Measurements from ENCODE around the gene SLC2A3.
A peak's percentile ranks its signal among the peaks of the same experiment; 100 is the strongest.

SLC2A3 gene

DNA sequence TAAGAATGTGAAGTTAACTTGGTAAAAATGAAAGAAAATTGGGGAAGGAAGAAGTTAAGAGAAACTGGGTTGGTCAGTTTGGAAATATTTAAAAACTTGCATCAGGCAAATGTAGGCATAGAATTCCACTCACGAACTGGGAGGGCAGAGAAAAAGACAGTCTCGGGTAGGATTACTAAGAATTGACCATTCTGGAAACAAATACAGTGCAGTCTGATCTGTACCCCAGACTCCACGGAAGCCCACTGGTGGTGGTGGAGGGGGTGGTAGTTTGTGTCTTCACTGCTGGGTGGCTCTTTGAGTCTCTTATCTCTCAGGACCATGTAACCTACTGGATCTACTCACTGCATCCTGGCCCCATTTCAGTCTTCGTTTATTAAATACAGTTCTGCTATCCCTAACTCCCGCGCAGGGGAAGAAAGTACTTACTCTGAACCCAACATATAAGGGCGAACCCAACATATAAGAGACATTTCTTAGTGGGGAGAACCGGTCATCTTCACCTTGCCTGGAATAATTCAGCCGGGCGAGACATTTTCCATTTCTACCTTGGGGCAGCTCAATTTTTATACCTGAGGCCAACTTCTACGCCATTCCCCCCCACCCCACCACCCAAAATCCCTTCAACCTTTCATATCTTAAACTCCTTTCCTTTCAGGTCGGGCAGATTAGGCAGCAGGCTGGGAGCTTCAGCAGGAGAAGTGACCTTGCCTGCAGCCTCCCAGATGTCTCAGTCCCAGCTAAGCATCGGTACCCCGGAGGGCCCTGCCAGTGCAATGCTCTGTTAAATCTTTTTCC, 1.7 kb downstream of the SLC2A3 start:
- TF ChIP-seq FOXP2 (optimal IDR thresholded peaks at IDR 0.05; ENCODE audit: borderline replicate concordance, extremely low read depth, extremely low read length, insufficient read depth) (no peak), REST (IDR thresholded peaks at IDR 0.05; ENCODE audit: insufficient read depth in 1 of 2, low read depth in 2 of 2, low read length in 2 of 2) (no peak), SIN3A (IDR thresholded peaks at IDR 0.05; ENCODE audit: borderline replicate concordance, insufficient read depth, low read length) (no peak), TAF1 (IDR thresholded peaks at IDR 0.05; ENCODE audit: borderline replicate concordance, insufficient read depth, low read length) (no peak), POLR2AphosphoS5 (IDR thresholded peaks at IDR 0.05; ENCODE audit: low read depth, low read length) (no peak)

GRCh38 chr12:7933255-7933726, 2.7 kb downstream of the SLC2A3 start:
- TF ChIP-seq TAF1 (IDR thresholded peaks at IDR 0.05; ENCODE audit: borderline replicate concordance, insufficient read depth, low read length) (no peak), POLR2AphosphoS5 (IDR thresholded peaks at IDR 0.05; ENCODE audit: low read depth, low read length) (no peak), FOXP2 (optimal IDR thresholded peaks at IDR 0.05; ENCODE audit: borderline replicate concordance, extremely low read depth, extremely low read length, insufficient read depth) (no peak), REST (IDR thresholded peaks at IDR 0.05; ENCODE audit: insufficient read depth in 1 of 2, low read depth in 2 of 2, low read length in 2 of 2) (no peak), SIN3A (IDR thresholded peaks at IDR 0.05; ENCODE audit: borderline replicate concordance, insufficient read depth, low read length) (no peak)

GRCh38 chr12:7932599-7933240, 3.3 kb downstream of the SLC2A3 start:
- peak in 1 of 2 experiments; percentile 78; a peak in 2 of 4 replicates for TF ChIP-seq REST (IDR thresholded peaks at IDR 0.05; ENCODE audit: insufficient read depth in 1 of 2, low read depth in 2 of 2, low read length in 2 of 2)

DNA sequence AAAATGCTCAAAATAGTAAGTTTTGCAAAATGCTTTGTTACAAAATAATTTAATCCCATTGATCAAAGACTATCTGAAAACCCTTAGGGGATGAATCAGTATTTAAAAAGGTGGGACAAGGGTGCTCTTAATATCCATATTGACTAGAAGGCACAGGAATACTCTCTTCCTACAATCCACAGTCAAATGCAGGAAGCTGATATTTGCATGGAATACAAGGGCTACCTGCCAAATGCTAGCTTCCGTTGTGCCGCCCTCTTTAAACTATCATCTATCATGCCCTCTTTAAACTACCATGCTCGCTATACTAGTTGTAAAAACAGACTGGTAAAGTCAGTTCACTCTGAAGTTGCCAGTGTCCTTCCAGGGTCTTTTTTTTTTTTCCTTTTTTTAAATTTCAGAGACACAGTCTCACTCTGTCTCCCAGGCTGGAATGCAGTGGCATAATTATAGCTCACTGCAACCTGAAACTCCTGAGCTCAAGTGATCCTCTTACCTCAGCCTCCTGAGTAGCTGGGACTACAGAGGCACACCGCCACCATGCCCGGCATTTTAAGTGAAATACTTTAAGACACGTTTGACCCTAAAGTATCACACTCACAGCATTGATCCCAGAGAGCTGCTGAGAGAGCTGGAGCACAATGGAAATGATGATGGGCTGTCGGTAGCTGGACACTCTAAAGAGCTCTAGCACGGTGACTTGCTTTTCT, 6.7 kb downstream of the SLC2A3 start:
- TF ChIP-seq TAF1 (IDR thresholded peaks at IDR 0.05; ENCODE audit: borderline replicate concordance, insufficient read depth, low read length) (no peak), POLR2AphosphoS5 (IDR thresholded peaks at IDR 0.05; ENCODE audit: low read depth, low read length) (no peak), REST (IDR thresholded peaks at IDR 0.05; ENCODE audit: insufficient read depth in 1 of 2, low read depth in 2 of 2, low read length in 2 of 2) (no peak), FOXP2 (optimal IDR thresholded peaks at IDR 0.05; ENCODE audit: borderline replicate concordance, extremely low read depth, extremely low read length, insufficient read depth) (no peak), SIN3A (IDR thresholded peaks at IDR 0.05; ENCODE audit: borderline replicate concordance, insufficient read depth, low read length) (no peak)

Measured in PFSK-1 (cell line).